ENCODE measurements around the gene DCAF8. TPM values are rescaled to one million over a fixed set of nuclear protein-coding genes. Genes with fewer than 3 reads are reported as not detected.
A peak's percentile ranks its signal among the peaks of the same experiment; 100 is the strongest.

Gene DCAF8
- total and polyA plus RNA-seq, 7 donors: 45.4 to 204 (median 182) TPM

GRCh38 chr1:160267284-160267991, 5.1 kb upstream of the DCAF8 start:
- intact Hi-C loops (cut with DNase I): no loop called here
- Histone ChIP-seq H3K36me3 (ENCODE audit: insufficient read depth in 1 of 2, low read depth in 1 of 2) (no peaks in the 10 kb centered on the region), H3K4me3 (no peak overlapping the region), H3K27me3 (ENCODE audit: insufficient read depth in 3 of 3, low read length in 2 of 3) (no peaks in the 10 kb centered on the region), H3K4me1 (no peaks in the 10 kb centered on the region), H3K27ac (no peak overlapping the region), H3K9me3 (no peaks in the 10 kb centered on the region)
- ATAC-seq (no peak), DNase-seq (no peak)
- TF ChIP-seq CTCF (IDR thresholded peaks at IDR 0.05): no peak
- 61 to 71% (median 62%) methylated on average over 9 to 10 of the region's 10 CpGs for WGBS, 3 donors

GRCh38 chr1:160264795-160265307, 2.5 kb upstream of the DCAF8 start:
- H3K27ac ChIP-seq: no peak overlapping the region
- no peaks in the 10 kb centered on the region for H3K27me3 ChIP-seq (ENCODE audit: insufficient read depth in 3 of 3, low read length in 2 of 3)
- no peaks in the 10 kb centered on the region for H3K9me3 ChIP-seq
- no peak for ATAC-seq
- DNase-seq: no peak
- no peaks in the 10 kb centered on the region for H3K36me3 ChIP-seq (ENCODE audit: insufficient read depth in 1 of 2, low read depth in 1 of 2)
- H3K4me1 ChIP-seq: peaks cover 14% of the 10 kb centered on the region
- 76 to 85% (median 80%) methylated on average over 4 of the region's 4 CpGs for WGBS, 3 donors
- no peak overlapping the region for H3K4me3 ChIP-seq
- no peak for TF ChIP-seq CTCF (IDR thresholded peaks at IDR 0.05)
- intact Hi-C loops (cut with DNase I): no loop called here

GRCh38 chr1:160261556-160261892, 825 bp downstream of the DCAF8 start:
- TF ChIP-seq CTCF (IDR thresholded peaks at IDR 0.05): no peak
- WGBS, 3 donors: 0 to 1% (median 1%) methylated on average over 8 of the region's 8 CpGs
- peak; percentile 61 to 81 (median 74) for ATAC-seq
- peaks cover 45% of the 10 kb centered on the region for H3K4me1 ChIP-seq
- no peaks in the 10 kb centered on the region for H3K9me3 ChIP-seq
- intact Hi-C loops (cut with DNase I): no loop called here
- no peaks in the 10 kb centered on the region for H3K36me3 ChIP-seq (ENCODE audit: insufficient read depth in 1 of 2, low read depth in 1 of 2)
- H3K4me3 ChIP-seq: peak overlapping the region; percentile 80
- no peak for DNase-seq
- H3K27ac ChIP-seq: peak overlapping the region; percentile 99
- no peaks in the 10 kb centered on the region for H3K27me3 ChIP-seq (ENCODE audit: insufficient read depth in 3 of 3, low read length in 2 of 3)

- Histone ChIP-seq H3K27me3 (ENCODE audit: insufficient read depth in 3 of 3, low read length in 2 of 3) (no peaks in the 10 kb centered on the region), H3K4me1 (peaks cover 52% of the 10 kb centered on the region), H3K27ac (peak overlapping the region; percentile 99), H3K36me3 (ENCODE audit: insufficient read depth in 1 of 2, low read depth in 1 of 2) (no peaks in the 10 kb centered on the region), H3K9me3 (no peaks in the 10 kb centered on the region), H3K4me3 (peak overlapping the region; percentile 80)
- TF ChIP-seq CTCF (IDR thresholded peaks at IDR 0.05): no peak
- DNase-seq (no peak), ATAC-seq (no peak)
- intact Hi-C loops (cut with DNase I): no loop called here
- 15 to 20% (median 17%) methylated on average over 6 of the region's 6 CpGs for WGBS, 3 donors
Observed at GRCh38 chr1:160260406-160261382, 1.7 kb downstream of the DCAF8 start.

All from psoas muscle (tissue), 8 donors.